Activated CD4-positive, alpha-beta T cell treated with anti-CD3 and anti-CD28 coated beads, Interleukin-2, amount 10 ng/mL, durations not matched to agents 7 days and 5 days (primary cell): ENCODE data around the gene BTG4. TPM values are rescaled to one million over a fixed set of nuclear protein-coding genes. Genes with fewer than 3 reads are reported as not detected.

Experiments
- CTCF ChIA-PET: fragments of 350-600 bp; sonication (Branson Sonifier 250); formaldehyde crosslinking; loops from one replicate; lab custom pipeline; 2021; ENCODE audit warnings: antibody characterized with exemption; lab: Charles Lee
- POLR2A ChIA-PET: fragments of 350-600 bp; sonication (Branson Sonifier 250); formaldehyde crosslinking; loops from one replicate; lab custom pipeline; 2021; ENCODE audit warnings: antibody characterized with exemption; lab: Charles Lee
- DNase-seq: peaks from one replicate; pipeline ENCODE4 v3.0.0-alpha.2; 2020
- H3K27ac Mint-ChIP-seq: one replicate; pipeline ENCODE4 v1.8.0; 2021; ENCODE audit warnings: mild to moderate bottlenecking, moderate library complexity, mixed read lengths
- H3K27me3 Mint-ChIP-seq: one replicate; pipeline ENCODE4 v1.8.0; 2021; ENCODE audit warnings: mixed read lengths
- H3K36me3 Mint-ChIP-seq: one replicate; pipeline ENCODE4 v1.8.0; 2021; ENCODE audit warnings: low read depth, mixed read lengths
- H3K4me1 Mint-ChIP-seq: one replicate; pipeline ENCODE4 v1.8.0; 2021; ENCODE audit warnings: mixed read lengths
- H3K4me3 Mint-ChIP-seq: one replicate; pipeline ENCODE4 v1.8.0; 2021; ENCODE audit warnings: mild to moderate bottlenecking, moderate library complexity, mixed read lengths
- H3K9me3 Mint-ChIP-seq: one replicate; pipeline ENCODE4 v1.8.0; 2021; ENCODE audit warnings: mixed read lengths
- total RNA-seq, 2 experiments: library from RNA; stranded (reverse); gene quantifications; one replicate each; pipeline ENCODE4 v1.2.3, GENCODE V29; 2021

BTG4 gene
- total RNA-seq, 2 experiments from 2014 or later = not detected

DNA sequence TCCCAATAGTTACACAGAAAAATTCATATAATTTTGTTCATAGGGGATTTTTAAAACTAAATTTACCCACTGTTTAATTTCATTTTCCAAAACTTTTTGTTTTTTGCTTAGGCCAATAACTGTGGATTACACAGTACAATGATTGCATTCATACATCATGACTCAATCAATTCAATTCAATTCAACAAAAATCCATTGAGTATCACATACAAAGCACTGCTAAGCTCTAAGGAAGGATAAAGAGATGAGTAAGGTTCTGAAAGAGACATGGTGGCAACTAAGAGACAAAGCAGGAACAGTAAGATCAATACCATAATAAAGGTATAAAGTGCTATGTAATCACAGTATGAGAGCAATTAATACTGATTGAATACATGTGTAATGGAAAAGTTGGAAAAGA, 18.9 kb upstream of the BTG4 start:
- Mint-ChIP-seq H3K27ac (no peak overlapping the region), H3K4me1 (peaks cover 30% of the 10 kb centered on the region), H3K36me3 (no peaks in the 10 kb centered on the region), H3K9me3 (no peaks in the 10 kb centered on the region), H3K27me3 (peaks cover 16% of the 10 kb centered on the region), H3K4me3 (no peak overlapping the region)
- ChIA-PET CTCF (no interaction called here), POLR2A (interaction anchor here (0.7 kb wide), 1 partner anchor 9 kb away, joined by 3 read pairs; no protein-coding TSS in a partner anchor)
- no peak for DNase-seq

DNA sequence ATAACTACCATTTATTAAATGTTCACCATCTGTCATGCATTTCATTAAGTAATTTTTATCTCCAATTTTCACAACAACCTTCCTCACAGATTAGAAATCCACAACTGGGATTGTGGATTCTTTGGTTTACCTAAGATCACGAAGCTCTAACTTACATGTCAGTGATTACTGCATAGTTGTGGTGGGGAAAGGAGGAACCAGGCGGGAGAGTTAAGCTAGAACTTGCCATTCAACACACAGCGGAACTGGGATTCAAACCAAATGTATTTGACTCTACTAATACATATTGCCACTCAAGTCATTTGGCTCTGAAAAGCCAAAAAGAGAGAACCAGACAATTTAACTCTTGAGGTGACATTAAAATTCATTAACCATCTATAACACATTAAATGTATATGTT, 17.9 kb upstream of the BTG4 start:
- Mint-ChIP-seq H3K4me1 (peaks cover 32% of the 10 kb centered on the region), H3K4me3 (no peak overlapping the region), H3K9me3 (no peaks in the 10 kb centered on the region), H3K27ac (no peak overlapping the region), H3K27me3 (peaks cover 11% of the 10 kb centered on the region), H3K36me3 (no peaks in the 10 kb centered on the region)
- ChIA-PET POLR2A (no interaction called here), CTCF (no interaction called here)
- no peak for DNase-seq

DNA sequence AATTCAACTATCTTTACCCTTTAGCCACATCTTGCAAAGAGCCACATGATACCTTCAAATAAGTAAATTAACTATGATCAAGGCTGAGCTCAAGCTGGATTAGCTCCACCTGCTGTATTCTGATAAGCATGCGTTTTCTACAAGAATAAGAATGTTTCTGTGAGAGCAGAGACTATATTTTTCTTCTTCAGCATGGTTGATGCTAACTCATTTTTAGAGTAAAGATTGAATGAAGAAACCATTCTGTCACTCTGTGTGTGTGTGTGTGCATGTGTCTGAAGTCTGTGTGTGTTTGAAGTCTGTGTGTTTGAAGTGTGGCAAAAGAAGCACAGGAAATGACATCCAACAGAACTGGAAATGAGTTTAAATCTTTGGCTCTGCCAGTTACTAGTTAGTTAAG, 16.4 kb upstream of the BTG4 start:
- peak; percentile 67 for DNase-seq
- CTCF ChIA-PET = no interaction called here
- H3K4me3 Mint-ChIP-seq = no peak overlapping the region
- H3K27me3 Mint-ChIP-seq = no peaks in the 10 kb centered on the region
- no peaks in the 10 kb centered on the region for H3K36me3 Mint-ChIP-seq
- H3K27ac Mint-ChIP-seq = peak overlapping the region; percentile 70
- peaks cover 32% of the 10 kb centered on the region for H3K4me1 Mint-ChIP-seq
- no peaks in the 10 kb centered on the region for H3K9me3 Mint-ChIP-seq
- POLR2A ChIA-PET = no interaction called here

DNA sequence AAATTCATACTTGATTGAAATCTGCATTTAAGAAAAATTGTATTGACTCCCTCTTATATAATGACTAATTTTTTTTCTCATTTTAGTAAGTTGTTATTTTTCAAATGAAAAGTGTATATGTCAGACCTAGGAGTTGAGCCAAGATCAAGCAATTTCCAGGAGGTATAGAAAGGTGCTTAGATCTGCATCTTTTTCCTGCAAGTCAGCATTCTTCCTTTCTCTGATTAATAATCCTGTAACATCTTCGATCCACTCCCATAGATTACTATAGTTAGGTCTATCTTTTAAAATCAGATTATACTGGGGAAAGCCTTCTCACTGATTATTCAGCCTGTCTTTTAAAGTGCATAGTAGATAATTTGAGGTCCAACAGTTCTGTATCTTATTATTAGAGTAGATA, 15.1 kb upstream of the BTG4 start:
- Mint-ChIP-seq H3K4me3 (no peak overlapping the region), H3K36me3 (no peaks in the 10 kb centered on the region), H3K27me3 (no peaks in the 10 kb centered on the region), H3K27ac (no peak overlapping the region), H3K9me3 (no peaks in the 10 kb centered on the region), H3K4me1 (peaks cover 27% of the 10 kb centered on the region)
- ChIA-PET CTCF (interaction anchor here (1.2 kb wide), 1 partner anchor 13 kb away, joined by 3 read pairs; the partner anchor contains the start of gene HOATZ), POLR2A (no interaction called here)
- DNase-seq = no peak

DNA sequence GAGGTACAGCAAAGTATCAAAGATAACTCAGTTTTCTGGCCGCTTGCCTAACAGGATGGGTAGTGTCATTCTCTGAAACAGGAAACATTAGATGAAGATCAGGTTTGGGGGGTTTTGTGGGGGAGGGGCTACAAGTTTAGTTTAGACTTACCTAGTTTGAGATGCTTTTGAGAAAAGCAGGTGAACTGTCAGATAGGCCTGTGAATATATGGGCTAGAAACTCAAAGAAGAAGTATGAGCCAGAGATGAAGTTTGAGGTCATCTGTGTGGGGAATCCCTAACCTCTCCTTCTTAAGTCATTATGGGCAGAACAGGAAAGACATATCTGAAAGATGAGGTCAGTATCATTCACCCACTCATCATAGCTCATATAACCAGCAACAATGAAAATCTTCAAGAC, 14.3 kb upstream of the BTG4 start:
- Mint-ChIP-seq H3K36me3 (no peaks in the 10 kb centered on the region), H3K4me3 (no peak overlapping the region), H3K9me3 (no peaks in the 10 kb centered on the region), H3K4me1 (peaks cover 22% of the 10 kb centered on the region), H3K27me3 (no peaks in the 10 kb centered on the region), H3K27ac (no peak overlapping the region)
- no peak for DNase-seq
- CTCF ChIA-PET = interaction anchor here (1.2 to 1.6 kb wide), 2 partner anchors 10 to 12 kb away, joined by 3 read pairs; partner anchors contain the start of gene HOATZ
- POLR2A ChIA-PET = no interaction called here

DNA sequence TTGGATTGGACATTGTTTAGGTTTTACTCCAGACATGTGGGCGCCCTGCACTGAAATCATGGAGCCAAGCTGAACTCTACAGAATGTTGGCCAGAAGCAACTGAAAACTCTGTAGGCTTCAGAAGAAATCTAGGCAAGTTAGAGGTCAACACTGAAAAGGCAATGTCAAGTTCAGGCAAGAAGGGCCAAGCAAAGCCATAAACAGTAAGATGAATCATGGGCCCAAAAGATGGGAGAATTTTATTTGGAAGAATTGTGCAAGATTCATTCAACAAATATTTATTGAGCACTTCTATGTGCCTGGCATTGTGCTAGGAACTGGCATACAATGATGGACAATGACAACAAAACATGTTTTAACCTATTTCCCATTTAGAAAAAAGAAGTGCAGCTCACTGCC, 13.3 kb upstream of the BTG4 start:
- no peaks in the 10 kb centered on the region for H3K9me3 Mint-ChIP-seq
- no peak overlapping the region for H3K27ac Mint-ChIP-seq
- CTCF ChIA-PET = interaction anchor here (0.6 to 1.6 kb wide), 3 partner anchors 9 to 221 kb away, joined by 3 to 6 read pairs (median 3); no protein-coding TSS in a partner anchor
- no peaks in the 10 kb centered on the region for H3K27me3 Mint-ChIP-seq
- no peak overlapping the region for H3K4me3 Mint-ChIP-seq
- no peaks in the 10 kb centered on the region for H3K36me3 Mint-ChIP-seq
- no peak for DNase-seq
- peaks cover 19% of the 10 kb centered on the region for H3K4me1 Mint-ChIP-seq
- POLR2A ChIA-PET = no interaction called here

DNA sequence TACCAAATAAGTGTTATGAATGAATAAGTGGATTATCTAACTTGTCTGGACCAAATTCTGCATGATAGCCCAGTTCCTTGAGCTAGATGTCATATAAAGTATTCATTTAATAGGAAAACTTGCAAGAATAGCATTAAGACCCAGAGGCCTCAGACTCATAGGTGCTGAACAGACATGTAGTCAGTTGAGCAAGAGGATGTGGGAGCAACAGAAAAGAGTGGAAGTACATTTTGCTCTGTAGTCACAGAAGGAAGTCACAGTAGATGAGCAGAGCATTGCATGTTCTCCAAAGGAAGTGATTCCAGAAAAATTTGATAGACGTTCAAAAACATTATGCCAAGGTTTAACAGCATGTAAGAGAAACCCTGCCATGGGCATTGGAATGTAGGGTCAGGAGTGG, 11.9 kb upstream of the BTG4 start:
- H3K4me3 Mint-ChIP-seq = no peak overlapping the region
- CTCF ChIA-PET = no interaction called here
- POLR2A ChIA-PET = no interaction called here

DNA sequence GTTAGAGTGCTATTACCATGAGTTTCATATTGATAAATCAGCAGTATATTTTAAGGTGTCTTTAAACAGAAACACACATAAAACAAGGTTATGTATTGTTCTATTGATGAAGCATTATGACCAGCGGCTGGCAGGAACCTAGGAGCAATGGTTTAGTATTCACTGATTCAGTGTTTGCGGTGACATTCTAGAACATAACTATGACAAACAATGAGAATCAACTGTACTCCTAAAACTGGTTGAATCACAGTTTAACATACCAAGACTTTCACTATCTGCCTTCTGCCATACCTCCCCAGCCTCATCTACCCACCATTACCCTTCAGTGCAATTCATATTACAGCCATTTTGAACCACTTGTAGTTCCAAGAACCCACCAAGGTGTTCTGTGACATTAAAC, 11.2 kb upstream of the BTG4 start:
- Mint-ChIP-seq H3K4me1 (peaks cover 8% of the 10 kb centered on the region), H3K4me3 (no peak overlapping the region)

More for the DNA sequence above, 11.9 kb upstream of the BTG4 start:
- Mint-ChIP-seq H3K27ac (no peak overlapping the region), H3K27me3 (no peaks in the 10 kb centered on the region), H3K4me1 (peaks cover 15% of the 10 kb centered on the region), H3K9me3 (no peaks in the 10 kb centered on the region), H3K36me3 (no peaks in the 10 kb centered on the region)
- DNase-seq = no peak

DNA sequence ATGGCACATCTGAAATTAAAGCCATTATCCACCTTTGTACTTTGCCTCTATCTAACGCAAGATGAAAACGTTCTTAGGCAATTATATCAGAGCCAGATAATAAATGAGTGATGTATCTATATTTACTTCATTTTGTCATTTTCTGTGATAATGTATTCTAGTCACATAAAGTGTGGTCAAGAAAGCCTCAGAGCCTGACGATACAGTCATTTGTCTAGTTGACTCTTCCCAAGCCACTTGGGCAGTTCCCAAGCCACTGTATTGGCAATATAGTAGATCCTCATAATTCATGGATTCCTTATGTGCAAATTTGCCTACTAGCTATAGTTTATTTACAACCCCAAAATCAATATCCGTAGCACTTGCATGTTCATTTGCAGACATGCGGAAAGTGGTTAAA, 10.2 kb upstream of the BTG4 start:
- no peaks in the 10 kb centered on the region for H3K9me3 Mint-ChIP-seq
- H3K27me3 Mint-ChIP-seq = peaks cover 2% of the 10 kb centered on the region
- H3K4me1 Mint-ChIP-seq = peaks cover 8% of the 10 kb centered on the region
- H3K4me3 Mint-ChIP-seq = no peak overlapping the region
- ChIA-PET CTCF (interaction anchor here (0.6 to 1.1 kb wide), 3 partner anchors 10 to 133 kb away, joined by 4 read pairs; partner anchors contain the start of gene BTG4), POLR2A (no interaction called here)
- no peak overlapping the region for H3K27ac Mint-ChIP-seq
- no peaks in the 10 kb centered on the region for H3K36me3 Mint-ChIP-seq
- no peak for DNase-seq

More for the DNA sequence above, 11.2 kb upstream of the BTG4 start:
- Mint-ChIP-seq H3K36me3 (no peaks in the 10 kb centered on the region), H3K27me3 (no peaks in the 10 kb centered on the region), H3K27ac (no peak overlapping the region), H3K9me3 (no peaks in the 10 kb centered on the region)
- CTCF ChIA-PET = interaction anchor here (0.6 to 1.1 kb wide), 3 partner anchors 11 to 134 kb away, joined by 4 read pairs; partner anchors contain the start of gene BTG4
- DNase-seq = no peak
- POLR2A ChIA-PET = no interaction called here

DNA sequence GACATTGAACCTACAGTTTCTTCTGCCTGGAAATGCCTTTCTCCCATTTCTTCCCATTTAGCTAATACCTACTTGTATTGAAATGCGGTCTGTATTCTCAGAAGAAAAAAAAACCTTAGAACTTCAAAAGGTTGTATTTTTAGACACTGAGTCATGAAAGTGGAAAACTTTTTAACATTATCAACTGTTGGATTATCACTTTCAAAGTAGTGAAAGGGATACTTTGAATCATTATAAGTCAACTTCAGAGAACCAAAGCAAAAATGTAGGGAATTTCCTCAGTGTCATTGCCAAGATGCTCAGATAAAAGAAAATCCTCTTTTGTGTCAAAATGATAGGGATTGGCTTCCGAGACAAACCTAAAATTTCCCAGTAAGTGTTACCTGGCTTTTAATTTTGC, 8.9 kb upstream of the BTG4 start:
- Mint-ChIP-seq H3K27me3 (peaks cover 2% of the 10 kb centered on the region), H3K27ac (no peak overlapping the region), H3K4me3 (no peak overlapping the region), H3K9me3 (no peaks in the 10 kb centered on the region), H3K4me1 (peaks cover 2% of the 10 kb centered on the region), H3K36me3 (no peaks in the 10 kb centered on the region)
- DNase-seq = no peak
- ChIA-PET CTCF (no interaction called here), POLR2A (no interaction called here)

DNA sequence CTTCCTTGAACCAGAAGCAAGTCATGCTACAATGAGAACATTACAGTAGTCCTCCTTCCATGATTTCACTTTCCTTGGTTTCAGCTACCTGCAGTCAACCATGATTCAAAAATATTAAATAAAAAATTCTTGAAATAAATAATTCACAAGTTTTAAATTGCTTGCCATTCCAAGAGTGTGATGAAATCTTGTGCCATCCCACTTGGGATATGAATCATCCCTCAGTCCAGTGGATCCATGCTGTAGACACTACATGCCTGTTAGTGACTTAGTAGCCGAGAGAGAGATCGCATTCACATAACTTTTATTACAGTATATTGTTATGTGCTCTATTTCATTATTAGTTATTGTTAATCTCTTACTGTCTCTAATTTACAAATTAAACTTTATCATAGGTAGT, 8.4 kb upstream of the BTG4 start:
- Mint-ChIP-seq H3K27me3 (peaks cover 2% of the 10 kb centered on the region), H3K36me3 (no peaks in the 10 kb centered on the region), H3K4me3 (no peak overlapping the region), H3K4me1 (no peaks in the 10 kb centered on the region), H3K27ac (no peak overlapping the region), H3K9me3 (no peaks in the 10 kb centered on the region)
- POLR2A ChIA-PET = no interaction called here
- CTCF ChIA-PET = no interaction called here
- DNase-seq = no peak

DNA sequence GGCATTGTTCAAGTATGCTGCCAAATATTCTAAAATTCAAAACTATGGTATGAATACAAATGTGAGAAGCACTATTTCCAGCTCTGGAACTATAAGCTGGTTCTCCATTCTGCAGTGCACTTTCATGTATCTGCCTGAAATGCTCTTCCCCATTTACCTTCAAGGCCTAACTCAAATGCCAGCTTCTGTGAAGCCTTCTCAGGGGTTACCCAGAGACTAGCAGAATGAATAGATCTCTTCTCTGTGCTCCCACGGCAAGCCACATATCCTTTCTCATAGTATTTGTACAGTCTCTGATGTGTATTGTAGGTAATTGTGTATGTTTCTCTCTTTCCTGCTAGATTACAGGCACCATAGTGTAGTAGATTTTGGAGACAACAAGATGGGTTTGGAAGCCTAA, 6.5 kb upstream of the BTG4 start:
- Mint-ChIP-seq H3K36me3 (no peaks in the 10 kb centered on the region), H3K27me3 (peaks cover 17% of the 10 kb centered on the region), H3K4me3 (no peak overlapping the region), H3K9me3 (no peaks in the 10 kb centered on the region), H3K4me1 (peaks cover 9% of the 10 kb centered on the region), H3K27ac (no peak overlapping the region)
- no peak for DNase-seq
- CTCF ChIA-PET = no interaction called here
- POLR2A ChIA-PET = no interaction called here

DNA sequence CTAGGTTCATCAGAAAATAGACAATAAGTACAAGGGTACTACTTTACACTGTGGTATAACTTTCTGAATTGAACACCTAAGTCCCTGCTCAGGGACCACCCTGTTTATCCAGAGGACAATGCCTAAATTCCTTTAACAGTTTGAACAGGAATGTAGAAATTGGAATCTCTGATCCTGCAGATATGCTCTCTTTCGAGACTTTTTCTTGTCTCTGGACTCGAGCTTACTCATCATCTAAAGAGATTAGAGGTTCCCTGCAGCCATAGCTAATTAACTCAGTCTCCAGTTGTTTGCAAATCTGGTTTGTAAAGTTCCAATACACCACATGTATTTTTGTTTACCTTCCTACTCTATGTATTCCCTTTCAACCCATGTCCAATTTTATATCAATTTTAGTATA, 3.4 kb upstream of the BTG4 start:
- no peak for DNase-seq
- Mint-ChIP-seq H3K4me3 (no peak overlapping the region), H3K9me3 (no peaks in the 10 kb centered on the region), H3K27ac (no peak overlapping the region), H3K36me3 (no peaks in the 10 kb centered on the region), H3K4me1 (peaks cover 18% of the 10 kb centered on the region), H3K27me3 (peaks cover 36% of the 10 kb centered on the region)
- CTCF ChIA-PET = interaction anchor here (1.1 kb wide), 1 partner anchor 10 kb away, joined by 3 read pairs; no protein-coding TSS in a partner anchor
- POLR2A ChIA-PET = no interaction called here
